Chondrocyte (in vitro differentiated cells): ENCODE data around the gene THRB. TPM values are rescaled to one million over a fixed set of nuclear protein-coding genes. Genes with fewer than 3 reads are reported as not detected.
A peak's percentile ranks its signal among the peaks of the same experiment; 100 is the strongest.

Experiments used
- DNase-seq: peaks from one replicate; pipeline ENCODE4 v3.0.0; 2021; ENCODE audit warnings: mixed read lengths, low spot score
- H3K27ac Mint-ChIP-seq: one replicate; pipeline ENCODE4 v1.8.0; 2021; ENCODE audit warnings: mild to moderate bottlenecking, moderate library complexity, mixed read lengths; ENCODE audit not compliant: unreplicated experiment
- H3K27me3 Mint-ChIP-seq: 2 replicates; pipeline ENCODE4 v1.8.0; 2021; ENCODE audit warnings: low read depth, mixed read lengths
- H3K36me3 Mint-ChIP-seq: 2 replicates; pipeline ENCODE4 v1.8.0; 2021; ENCODE audit warnings: low read depth, mixed read lengths
- H3K4me1 Mint-ChIP-seq: 2 replicates; pipeline ENCODE4 v1.8.0; 2021; ENCODE audit warnings: low read depth, mild to moderate bottlenecking, mixed read lengths
- H3K4me3 Mint-ChIP-seq: one replicate; pipeline ENCODE4 v1.8.0; 2021; ENCODE audit warnings: mild to moderate bottlenecking, moderate library complexity, mixed read lengths; ENCODE audit not compliant: unreplicated experiment
- H3K9me3 Mint-ChIP-seq: 2 replicates; pipeline ENCODE4 v1.8.0; 2021; ENCODE audit warnings: low read depth, mixed read lengths
- long read RNA-seq: library from polyadenylated mRNA; stranded (forward); transcript quantifications from one replicate; pipeline ENCODE4 v2.0.0, GENCODE V29; 2021
- total RNA-seq: library from RNA; stranded (reverse); gene quantifications from 3 replicates; pipeline ENCODE4 v1.2.1, GENCODE V29; 2021
- TF ChIP-seq, protein P1 (sequence below): fragments of 200-600 bp; sonication (generic); IDR thresholded peaks from 2 replicates; pipeline ENCODE4 v1.5.0; 2021; ENCODE audit warnings: antibody characterized with exemption, mild to moderate bottlenecking, moderate library complexity

The THRB gene
- total RNA-seq = 3.1 to 3.8 TPM (median 3.5 TPM) in 3 replicates
- long read RNA-seq, partial matches to known transcripts = 0 of 1 reads
- long read RNA-seq, other reads (novel, unspliced or antisense) = 1 of 1 reads

DNA sequence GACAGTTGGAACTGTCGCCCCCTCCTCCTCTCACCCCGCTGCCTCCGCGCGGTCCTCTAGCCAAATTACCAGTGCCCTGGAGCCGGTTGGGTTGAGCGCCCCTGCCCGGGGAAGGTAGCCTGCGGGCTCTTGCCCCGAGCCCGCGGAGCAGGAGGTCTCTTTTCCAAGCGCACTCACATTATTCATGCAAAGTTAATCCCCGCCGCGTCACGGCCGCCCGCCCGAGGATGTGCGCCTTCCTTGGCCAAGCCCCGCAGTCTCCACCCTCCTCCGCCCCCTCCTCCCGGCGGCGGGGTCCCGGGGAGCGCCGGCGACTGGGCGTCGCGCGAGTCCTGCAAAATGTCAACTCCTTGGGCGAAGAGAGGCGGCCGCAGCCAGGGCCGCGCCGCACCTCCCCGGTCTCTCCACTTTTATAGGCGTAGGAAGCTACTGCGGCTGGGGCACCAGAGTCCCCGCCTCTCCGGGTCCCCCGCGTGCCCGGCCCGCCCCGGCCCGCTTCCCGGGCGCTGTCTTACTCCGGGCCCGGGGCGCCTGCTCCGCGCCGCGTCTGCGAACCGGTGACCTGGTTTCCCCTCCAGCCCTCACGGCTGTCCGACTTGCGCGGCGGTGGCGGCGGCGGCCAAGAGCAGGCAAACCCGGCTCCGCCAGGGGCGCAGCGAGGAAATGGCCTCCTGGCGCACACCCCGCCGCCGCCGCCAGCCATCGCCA is at the start of gene THRB:
Gene THRB (minus strand): TSS at position 233 of the 708 bp plus-strand sequence.
- H3K36me3 Mint-ChIP-seq = no peaks in the 10 kb centered on the region
- TF ChIP-seq, protein P1, sequence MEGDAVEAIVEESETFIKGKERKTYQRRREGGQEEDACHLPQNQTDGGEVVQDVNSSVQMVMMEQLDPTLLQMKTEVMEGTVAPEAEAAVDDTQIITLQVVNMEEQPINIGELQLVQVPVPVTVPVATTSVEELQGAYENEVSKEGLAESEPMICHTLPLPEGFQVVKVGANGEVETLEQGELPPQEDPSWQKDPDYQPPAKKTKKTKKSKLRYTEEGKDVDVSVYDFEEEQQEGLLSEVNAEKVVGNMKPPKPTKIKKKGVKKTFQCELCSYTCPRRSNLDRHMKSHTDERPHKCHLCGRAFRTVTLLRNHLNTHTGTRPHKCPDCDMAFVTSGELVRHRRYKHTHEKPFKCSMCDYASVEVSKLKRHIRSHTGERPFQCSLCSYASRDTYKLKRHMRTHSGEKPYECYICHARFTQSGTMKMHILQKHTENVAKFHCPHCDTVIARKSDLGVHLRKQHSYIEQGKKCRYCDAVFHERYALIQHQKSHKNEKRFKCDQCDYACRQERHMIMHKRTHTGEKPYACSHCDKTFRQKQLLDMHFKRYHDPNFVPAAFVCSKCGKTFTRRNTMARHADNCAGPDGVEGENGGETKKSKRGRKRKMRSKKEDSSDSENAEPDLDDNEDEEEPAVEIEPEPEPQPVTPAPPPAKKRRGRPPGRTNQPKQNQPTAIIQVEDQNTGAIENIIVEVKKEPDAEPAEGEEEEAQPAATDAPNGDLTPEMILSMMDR = peak; percentile 72
- H3K4me3 Mint-ChIP-seq = peak within 1 kb of the TSS; percentile 96
- H3K9me3 Mint-ChIP-seq = no peaks in the 10 kb centered on the region
- peaks cover 19% of the 10 kb centered on the region for H3K4me1 Mint-ChIP-seq
- H3K27me3 Mint-ChIP-seq = peaks cover 11% of the 10 kb centered on the region
- peak within 1 kb of the TSS; percentile 80 for H3K27ac Mint-ChIP-seq
- peak; percentile 87 for DNase-seq

DNA sequence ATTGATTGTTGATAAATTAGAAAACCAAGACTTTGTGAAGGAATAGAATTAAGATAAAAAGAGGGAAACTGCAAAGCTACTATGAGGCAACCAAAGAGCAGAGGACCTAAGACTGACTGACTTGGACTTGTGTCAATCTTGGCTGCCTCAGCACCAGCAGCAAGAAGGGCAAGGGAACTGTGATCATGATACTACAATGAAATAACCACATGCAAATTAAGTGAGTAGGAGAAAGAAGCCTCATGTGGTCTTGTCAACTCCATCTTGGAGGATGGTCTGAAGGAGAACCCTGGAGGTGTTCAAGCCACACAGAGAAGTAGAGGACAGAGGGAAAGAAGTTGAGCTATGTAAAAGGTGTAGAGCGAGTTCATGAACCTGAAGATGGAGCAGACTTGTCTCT is 47.3 kb upstream of the THRB start:
- Mint-ChIP-seq H3K9me3 (no peaks in the 10 kb centered on the region), H3K4me1 (no peaks in the 10 kb centered on the region), H3K27me3 (peaks cover 15% of the 10 kb centered on the region), H3K4me3 (no peak overlapping the region), H3K36me3 (no peaks in the 10 kb centered on the region), H3K27ac (no peak overlapping the region)
- TF ChIP-seq, protein P1 = no peak
- no peak for DNase-seq

GRCh38 chr3:24540821-24541220 is 46.2 kb upstream of the THRB start:
- no peak for DNase-seq
- Mint-ChIP-seq H3K27me3 (peaks cover 22% of the 10 kb centered on the region), H3K36me3 (no peaks in the 10 kb centered on the region), H3K4me3 (no peak overlapping the region), H3K27ac (no peak overlapping the region), H3K9me3 (no peaks in the 10 kb centered on the region), H3K4me1 (no peaks in the 10 kb centered on the region)
- TF ChIP-seq, protein P1 = no peak

- Mint-ChIP-seq H3K4me1 (no peaks in the 10 kb centered on the region), H3K4me3 (no peak overlapping the region)
These were observed 45.0 kb upstream of the THRB start for GRCh38 chr3:24539699-24540098.

GRCh38 chr3:24538891-24539290 is 44.2 kb upstream of the THRB start:
- Mint-ChIP-seq H3K4me1 (no peaks in the 10 kb centered on the region), H3K27ac (no peak overlapping the region), H3K36me3 (no peaks in the 10 kb centered on the region), H3K9me3 (no peaks in the 10 kb centered on the region), H3K4me3 (no peak overlapping the region), H3K27me3 (peaks cover 24% of the 10 kb centered on the region)
- no peak for DNase-seq
- TF ChIP-seq, protein P1 = no peak

More at GRCh38 chr3:24539699-24540098, 45.0 kb upstream of the THRB start:
- H3K27ac Mint-ChIP-seq = no peak overlapping the region
- H3K36me3 Mint-ChIP-seq = no peaks in the 10 kb centered on the region
- TF ChIP-seq, protein P1 = no peak
- DNase-seq = no peak
- H3K27me3 Mint-ChIP-seq = peaks cover 22% of the 10 kb centered on the region
- H3K9me3 Mint-ChIP-seq = no peaks in the 10 kb centered on the region
